HEK293 (cell line): Measurements from ENCODE around the gene IFI27L1.

Source experiments
- CTCF ChIA-PET: fragments of 350-600 bp; formaldehyde crosslinking; extraction: SDS; loops from one replicate; lab custom pipeline; 2021; ENCODE audit warnings: antibody characterized with exemption; lab: Yijun Ruan, JAX
- POLR2A ChIA-PET: fragments of 300-600 bp; formaldehyde crosslinking; extraction: SDS; loops from one replicate; lab custom pipeline; 2020; ENCODE audit warnings: antibody characterized with exemption, inconsistent platforms; lab: Yijun Ruan, JAX
- H3K27ac ChIP-seq: fragments of 200-500 bp; sonication (Bioruptor generic); 2 replicates; pipeline ENCODE4 v1.5.1; 2014; ENCODE audit warnings: low read depth, low read length, control low read depth, inconsistent platforms; ENCODE audit errors: extremely low read depth
- H3K36me3 ChIP-seq, 2 experiments: fragments of 200-500 bp in 1 of 2; sonication (Bioruptor generic) in 1 of 2; 1 replicate in 1 of 2; 2 replicates in 1 of 2; pipeline ENCODE4 v1.5.1; 2014 to 2017; ENCODE audit warnings: inconsistent platforms in 2 of 2, low read length in 2 of 2; ENCODE audit not compliant: control insufficient read depth in 2 of 2, insufficient read depth in 1 of 2
- H3K4me1 ChIP-seq: fragments of 200-500 bp; sonication (Bioruptor generic); 2 replicates; pipeline ENCODE4 v1.5.1; 2014; ENCODE audit warnings: mild to moderate bottlenecking, low read length, inconsistent platforms; ENCODE audit not compliant: control insufficient read depth, insufficient read depth
- H3K4me3 ChIP-seq: 2 replicates; pipeline ENCODE4 v1.5.1; 2011; ENCODE audit warnings: low read depth, mild to moderate bottlenecking, control low read depth, low read length, moderate library complexity
- H3K9me3 ChIP-seq: fragments of 200-500 bp; sonication (Bioruptor generic); 2 replicates; pipeline ENCODE4 v1.5.1; 2014; ENCODE audit warnings: low read depth, low read length, inconsistent platforms; ENCODE audit not compliant: control insufficient read depth, insufficient read depth
- BCL6B ChIP-seq: fragments of 450-650 bp; formaldehyde crosslinking; IDR thresholded peaks from 2 replicates; pipeline ENCODE4 v1.5.1; 2017; ENCODE audit warnings: missing biosample characterization, missing genetic modification characterization
- CTCF ChIP-seq: fragments of 450-650 bp; formaldehyde crosslinking; IDR thresholded peaks from 2 replicates; pipeline ENCODE4 v1.5.1; 2016; ENCODE audit warnings: missing biosample characterization, missing genetic modification characterization
- KLF9 ChIP-seq: fragments of 450-650 bp; formaldehyde crosslinking; IDR thresholded peaks from 2 replicates; pipeline ENCODE4 v1.5.1; 2016; ENCODE audit warnings: missing biosample characterization, missing genetic modification characterization, low read depth
- OSR2 ChIP-seq: fragments of 450-650 bp; formaldehyde crosslinking; IDR thresholded peaks from 2 replicates; pipeline ENCODE4 v1.5.1; 2016; ENCODE audit warnings: missing biosample characterization, missing genetic modification characterization
- PRDM10 ChIP-seq: fragments of 450-650 bp; formaldehyde crosslinking; IDR thresholded peaks from 2 replicates; pipeline ENCODE4 v1.5.1; 2016; ENCODE audit warnings: missing biosample characterization, missing genetic modification characterization
- REPIN1 ChIP-seq: fragments of 450-650 bp; formaldehyde crosslinking; IDR thresholded peaks from 2 replicates; pipeline ENCODE4 v1.5.1; 2017; ENCODE audit warnings: missing biosample characterization, missing genetic modification characterization, low read depth
- SETDB1 ChIP-seq: IDR thresholded peaks from one replicate; pipeline ENCODE4 v1.6.1; 2017; ENCODE audit warnings: mild to moderate bottlenecking, low read length, moderate library complexity, mixed read lengths; ENCODE audit not compliant: insufficient read length
- SP2 ChIP-seq: fragments of 450-650 bp; formaldehyde crosslinking; IDR thresholded peaks from 2 replicates; pipeline ENCODE4 v1.5.1; 2016; ENCODE audit warnings: missing biosample characterization, missing genetic modification characterization
- ZBTB10 ChIP-seq: fragments of 450-650 bp; formaldehyde crosslinking; IDR thresholded peaks from 2 replicates; pipeline ENCODE4 v1.5.1; 2016; ENCODE audit warnings: missing biosample characterization, missing genetic modification characterization
- ZNF23 ChIP-seq: fragments of 450-650 bp; formaldehyde crosslinking; IDR thresholded peaks from 2 replicates; pipeline ENCODE4 v1.5.1; 2016; ENCODE audit warnings: missing biosample characterization, missing genetic modification characterization, borderline replicate concordance
- ZNF248 ChIP-seq: fragments of 450-650 bp; formaldehyde crosslinking; IDR thresholded peaks from 2 replicates; pipeline ENCODE4 v1.5.1; 2017; ENCODE audit warnings: missing biosample characterization, missing genetic modification characterization
- ZNF280C ChIP-seq: fragments of 450-650 bp; formaldehyde crosslinking; IDR thresholded peaks from 2 replicates; pipeline ENCODE4 v1.5.1; 2016; ENCODE audit warnings: missing biosample characterization, missing genetic modification characterization
- ZNF302 ChIP-seq: fragments of 450-650 bp; formaldehyde crosslinking; IDR thresholded peaks from 2 replicates; pipeline ENCODE4 v1.5.1; 2016; ENCODE audit warnings: missing biosample characterization, missing genetic modification characterization, low read depth
- ZNF488 ChIP-seq: fragments of 450-650 bp; formaldehyde crosslinking; IDR thresholded peaks from 2 replicates; pipeline ENCODE4 v1.5.1; 2016; ENCODE audit warnings: missing biosample characterization, missing genetic modification characterization
- ZNF530 ChIP-seq: fragments of 450-650 bp; formaldehyde crosslinking; IDR thresholded peaks from 2 replicates; pipeline ENCODE4 v1.5.1; 2016; ENCODE audit warnings: low read depth, missing biosample characterization, missing genetic modification characterization
- ZNF580 ChIP-seq: fragments of 450-650 bp; formaldehyde crosslinking; IDR thresholded peaks from 2 replicates; pipeline ENCODE4 v1.5.1; 2016; ENCODE audit warnings: missing biosample characterization, missing genetic modification characterization
- ZNF585B ChIP-seq: fragments of 450-650 bp; formaldehyde crosslinking; IDR thresholded peaks from 2 replicates; pipeline ENCODE4 v1.5.1; 2016; ENCODE audit warnings: missing biosample characterization, missing genetic modification characterization
- ZSCAN18 ChIP-seq: fragments of 450-650 bp; formaldehyde crosslinking; IDR thresholded peaks from 2 replicates; pipeline ENCODE4 v1.5.1; 2016; ENCODE audit warnings: missing biosample characterization, missing genetic modification characterization

IFI27L1 gene

GRCh38 chr14:94142836-94143235 lies 61.7 kb downstream of the IFI27L1 start:
- TF ChIP-seq PRDM10 (tag by site-specific recombination) (no peak), ZNF248 (no peak), KLF9 (no peak), ZNF302 (tag by site-specific recombination) (no peak), ZNF580 (no peak), ZNF280C (tag by site-specific recombination) (no peak), ZNF585B (tag by site-specific recombination) (no peak), ZNF530 (tag by site-specific recombination) (no peak), ZSCAN18 (tag by site-specific recombination) (no peak)
- TF ChIP-seq, all 188 proteins: peak for 0
- POLR2A ChIA-PET, result no interaction called here
- CTCF ChIA-PET, result interaction anchor here (0.6 to 1.8 kb wide), 8 partner anchors 11 to 283 kb away, joined by 3 to 10 read pairs (median 4); no protein-coding TSS in a partner anchor
- Histone ChIP-seq H3K27ac (no peak overlapping the region), H3K4me1 (peaks cover 2% of the 10 kb centered on the region; the same call in 1 of the 2 replicates), H3K9me3 (no peaks in the 10 kb centered on the region), H3K36me3 (no peaks in the 10 kb centered on the region), H3K4me3 (no peak overlapping the region)

GRCh38 chr14:94143239-94143638 lies 62.1 kb downstream of the IFI27L1 start:
- Histone ChIP-seq H3K4me1 (peaks cover 2% of the 10 kb centered on the region; the same call in 1 of the 2 replicates), H3K36me3 (no peaks in the 10 kb centered on the region), H3K27ac (no peak overlapping the region), H3K4me3 (no peak overlapping the region), H3K9me3 (no peaks in the 10 kb centered on the region)
- ChIA-PET CTCF (interaction anchor here (0.7 to 1.8 kb wide), 7 partner anchors 11 to 114 kb away, joined by 3 to 10 read pairs (median 4); no protein-coding TSS in a partner anchor), POLR2A (no interaction called here)
- TF ChIP-seq CTCF (tag by site-specific recombination) (no peak), ZBTB10 (tag by site-specific recombination) (no peak), REPIN1 (tag by site-specific recombination) (no peak), ZNF23 (tag by site-specific recombination) (no peak), SETDB1 (no peak), BCL6B (tag by site-specific recombination) (no peak), OSR2 (tag by site-specific recombination) (no peak), ZNF488 (tag by site-specific recombination) (no peak), SP2 (tag by site-specific recombination) (no peak)
